ENCODE results near the gene TSC22D3.
"Not testable (repeated sequence)": the region's sequence is repeated elsewhere in the genome, so short reads cannot be mapped to it uniquely, and the experiment has no call there.

The TSC22D3 gene

GRCh38 chrX:107683124-107683895 is 92.3 kb downstream of the TSC22D3 start:
- no peak for DNase-seq (ENCODE audit: low read depth in 2 of 3, low spot score in 2 of 3)

GRCh38 chrX:107682256-107682655 is 93.3 kb downstream of the TSC22D3 start:
- DNase-seq (ENCODE audit: low read depth in 2 of 3, low spot score in 2 of 3), result no peak

DNA sequence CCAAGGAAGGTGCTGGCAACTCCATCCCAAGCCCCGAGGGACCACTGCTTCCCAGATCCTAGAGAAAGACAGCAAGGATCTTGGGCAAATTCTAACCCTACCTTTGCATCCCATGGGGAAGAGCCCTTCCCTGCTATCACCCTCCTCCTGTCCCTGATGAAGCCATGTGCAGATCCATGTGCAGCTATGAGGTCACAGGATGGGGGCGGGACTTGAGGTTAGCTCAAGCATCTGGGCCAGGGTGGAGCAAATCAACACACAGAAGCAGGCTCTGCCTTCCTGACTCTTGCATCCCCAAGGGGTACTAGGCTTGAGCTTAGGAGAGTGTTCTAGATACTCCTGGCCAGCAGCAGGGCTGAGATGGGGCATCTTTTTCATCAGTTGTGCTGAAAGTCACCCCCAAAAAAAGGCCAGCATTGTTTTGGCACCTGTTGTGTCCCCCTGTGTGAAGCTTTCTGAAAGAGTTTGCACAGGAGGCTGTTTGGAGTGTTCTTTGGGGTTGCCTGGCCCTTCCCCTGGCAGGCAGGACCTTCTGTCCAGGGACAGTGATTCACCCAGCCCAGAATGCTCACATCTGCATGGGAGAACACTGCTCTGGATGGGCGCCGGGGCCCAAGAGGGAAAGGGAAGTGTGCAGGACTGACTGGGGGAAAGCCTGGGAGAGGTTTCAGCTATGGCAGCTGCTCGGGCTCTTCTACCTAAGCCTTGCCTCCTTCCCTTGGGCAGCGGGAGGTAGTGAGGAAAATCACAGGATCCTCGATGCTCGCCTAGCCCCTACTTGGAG is 96.4 kb downstream of the TSC22D3 start:
- no peak for DNase-seq (ENCODE audit: low read depth in 2 of 3, low spot score in 2 of 3)

- DNase-seq (ENCODE audit: low read depth in 2 of 3, low spot score in 2 of 3), result no peak
Observed at GRCh38 chrX:107677909-107678308, 97.7 kb downstream of the TSC22D3 start.

DNA sequence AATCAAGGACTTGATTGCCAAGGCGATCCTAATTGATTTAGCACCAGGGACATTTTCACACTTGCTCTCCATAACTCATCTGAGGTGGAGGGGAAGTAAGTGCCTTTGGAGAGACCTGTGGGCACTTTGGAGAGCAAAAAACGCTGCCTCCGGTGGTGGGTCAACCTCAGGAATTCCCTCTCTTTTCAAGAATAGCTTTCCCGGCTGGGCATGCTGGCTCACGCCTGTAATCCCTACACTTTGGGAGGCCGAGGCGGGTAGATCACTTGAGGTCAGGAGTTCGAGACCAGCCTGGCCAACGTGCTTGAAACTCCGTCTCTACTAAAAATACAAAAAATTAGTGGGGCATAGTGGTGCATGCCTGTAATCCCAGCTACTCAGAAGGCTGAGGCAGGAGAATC is 98.1 kb downstream of the TSC22D3 start:
- no peak for DNase-seq (ENCODE audit: low read depth in 2 of 3, low spot score in 2 of 3)

DNA sequence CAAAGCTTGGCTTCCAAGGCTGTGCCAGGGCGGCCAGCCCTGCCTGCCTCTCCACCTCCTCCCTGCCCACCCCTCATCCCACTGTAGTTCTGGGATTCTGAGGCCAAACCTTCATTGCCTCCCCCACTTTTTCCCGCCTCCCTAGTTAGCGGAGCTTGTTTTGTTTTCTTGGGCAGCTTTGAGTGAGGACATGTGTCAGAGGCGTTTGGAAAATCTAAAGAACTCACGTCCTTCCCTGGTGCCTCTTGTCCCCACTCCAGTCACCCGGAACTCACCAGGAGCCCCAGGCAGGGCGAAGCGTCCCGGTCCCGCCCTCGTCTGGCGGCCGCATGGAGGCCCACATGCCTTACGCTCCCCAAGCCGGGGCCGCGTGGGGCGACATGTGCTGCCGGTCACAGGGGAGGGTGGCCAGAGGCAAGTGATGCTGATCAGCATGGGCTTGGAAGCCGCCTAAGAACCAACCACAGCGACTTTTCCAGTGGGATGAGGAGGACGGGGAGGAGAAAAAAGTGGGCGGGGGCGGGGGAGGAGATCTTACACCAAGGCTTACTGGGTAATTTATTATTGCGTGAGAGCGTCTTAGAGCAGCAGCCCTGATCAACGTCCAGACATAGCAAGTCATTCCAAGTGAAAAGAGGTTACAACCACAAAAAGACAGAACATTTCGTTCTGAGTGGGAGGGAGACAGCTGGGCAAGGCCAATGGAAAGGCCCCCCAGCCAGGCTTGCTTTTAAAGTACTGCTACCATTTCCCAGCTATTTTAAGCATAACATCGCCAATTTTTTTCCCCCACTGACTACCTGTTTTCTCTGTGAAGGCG is 98.8 kb downstream of the TSC22D3 start:
- DNase-seq (ENCODE audit: low read depth in 2 of 3, low spot score in 2 of 3), result no peak

- DNase-seq (ENCODE audit: low read depth in 2 of 3, low spot score in 2 of 3), result no peak
Observed at GRCh38 chrX:107675823-107676555, 99.6 kb downstream of the TSC22D3 start.

- no peak for DNase-seq (ENCODE audit: low read depth in 2 of 3, low spot score in 2 of 3)
Observed at GRCh38 chrX:107675365-107675654, 100.3 kb downstream of the TSC22D3 start.

DNA sequence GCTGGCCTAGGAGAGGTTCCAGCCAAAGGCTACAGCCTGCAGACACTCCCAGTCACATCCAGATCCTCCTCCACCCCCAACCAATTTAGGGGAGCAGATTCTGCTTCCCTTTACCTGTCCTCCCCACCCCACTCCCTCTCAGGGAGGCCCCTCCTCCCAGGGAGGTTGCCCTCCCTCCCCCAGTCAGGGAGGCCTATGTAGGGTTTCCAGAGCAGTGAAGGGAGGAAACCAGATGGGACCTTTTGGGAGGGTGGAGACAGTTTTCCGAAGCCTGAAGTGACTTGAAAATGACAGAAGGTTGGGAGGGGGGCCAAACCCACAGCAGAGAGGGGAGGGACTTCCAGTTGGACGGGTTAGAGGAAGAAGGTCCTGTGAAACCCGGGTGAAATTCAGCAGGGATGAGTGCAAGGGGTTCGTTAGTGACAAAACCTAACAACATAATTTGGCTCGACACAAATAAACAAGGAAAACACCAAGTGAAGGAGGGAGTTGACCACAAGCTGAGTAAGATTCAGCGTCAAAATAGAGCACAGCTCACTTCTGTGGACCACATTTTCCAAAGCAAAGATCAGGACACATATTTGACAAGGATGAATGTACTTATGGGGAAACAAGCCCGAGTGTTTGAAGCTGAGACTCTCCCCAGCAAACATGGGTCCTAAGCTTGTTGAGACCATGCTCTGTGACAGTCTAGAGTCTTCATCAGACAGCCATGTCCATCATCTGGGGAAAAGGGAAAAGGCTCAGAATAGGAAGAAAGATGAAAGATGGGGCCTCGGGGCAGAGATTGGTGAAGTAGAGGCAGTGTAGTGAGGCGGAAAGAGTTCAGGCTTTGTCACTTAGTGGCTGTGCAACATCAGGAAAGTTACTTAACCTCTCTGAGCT is 100.9 kb downstream of the TSC22D3 start:
- DNase-seq (ENCODE audit: low read depth in 2 of 3, low spot score in 2 of 3), result no peak

GRCh38 chrX:107673933-107674479 is 101.6 kb downstream of the TSC22D3 start:
- DNase-seq (ENCODE audit: low read depth in 2 of 3, low spot score in 2 of 3), result peak; percentile 41 to 87 (median 61)

GRCh38 chrX:107673431-107673830 is 102.2 kb downstream of the TSC22D3 start:
- DNase-seq (ENCODE audit: low read depth in 2 of 3, low spot score in 2 of 3), result no peak

GRCh38 chrX:107672955-107673378 is 102.6 kb downstream of the TSC22D3 start:
- peak in 1 of 3 experiments; percentile 62 for DNase-seq (ENCODE audit: low read depth in 2 of 3, low spot score in 2 of 3)

DNA sequence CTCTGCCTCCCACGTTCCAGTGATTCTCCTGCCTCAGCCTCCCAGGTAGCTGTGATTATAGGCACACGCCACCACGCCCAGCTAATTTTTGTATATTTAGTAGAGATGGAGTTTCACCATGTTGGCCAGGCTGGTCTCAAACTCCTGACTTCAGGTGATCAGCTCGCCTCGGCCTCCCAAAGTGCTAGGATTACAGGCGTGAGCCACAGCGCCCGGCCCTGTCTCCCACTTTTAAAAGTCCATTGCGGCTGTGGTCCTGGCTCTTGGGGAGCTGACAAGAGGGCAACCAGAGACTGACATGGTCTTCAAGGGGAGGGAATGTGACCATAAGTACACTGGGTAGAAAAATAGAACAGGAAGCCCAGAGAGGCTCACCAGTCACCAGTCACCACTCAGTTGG is 104.3 kb downstream of the TSC22D3 start:
- DNase-seq (ENCODE audit: low read depth in 2 of 3, low spot score in 2 of 3), result not testable (repeated sequence)

DNA sequence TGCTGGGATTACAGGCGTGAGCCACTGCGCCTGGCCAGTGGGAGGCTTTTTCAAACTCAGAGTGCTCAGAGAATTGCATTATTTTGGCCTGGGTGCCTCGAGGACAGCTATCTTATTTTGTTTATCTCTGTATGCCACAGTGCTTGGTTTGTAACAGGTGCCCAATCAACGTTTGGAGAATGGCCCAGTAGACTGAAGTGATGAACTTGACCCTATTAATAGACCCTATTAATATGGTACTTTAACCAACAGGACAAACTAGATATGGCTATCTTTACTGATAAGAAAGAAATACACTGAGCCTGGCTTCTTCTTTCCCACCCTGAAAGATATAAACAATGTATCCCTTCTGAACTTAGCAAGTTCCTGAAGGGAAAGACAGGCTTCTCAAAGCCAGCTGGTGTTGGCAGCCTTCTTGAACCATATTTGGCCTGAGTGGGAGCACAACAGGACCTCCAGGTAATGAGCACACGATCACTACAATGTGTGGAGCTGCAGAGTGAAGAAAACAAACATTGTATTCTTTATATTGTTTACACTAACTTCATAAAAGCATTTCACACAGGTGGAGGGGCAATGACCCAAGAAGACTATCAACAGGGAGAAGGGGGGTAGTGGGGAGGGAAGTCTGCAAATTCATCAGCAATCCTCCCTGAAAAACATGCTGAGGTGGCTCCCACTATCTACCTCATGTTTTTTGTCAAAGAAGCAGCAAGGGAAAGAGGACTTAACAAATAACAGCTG is 105.5 kb downstream of the TSC22D3 start:
- no peak for DNase-seq (ENCODE audit: low read depth in 2 of 3, low spot score in 2 of 3)

GRCh38 chrX:107669261-107669660 is 106.3 kb downstream of the TSC22D3 start:
- no peak for DNase-seq (ENCODE audit: low read depth in 2 of 3, low spot score in 2 of 3)

DNA sequence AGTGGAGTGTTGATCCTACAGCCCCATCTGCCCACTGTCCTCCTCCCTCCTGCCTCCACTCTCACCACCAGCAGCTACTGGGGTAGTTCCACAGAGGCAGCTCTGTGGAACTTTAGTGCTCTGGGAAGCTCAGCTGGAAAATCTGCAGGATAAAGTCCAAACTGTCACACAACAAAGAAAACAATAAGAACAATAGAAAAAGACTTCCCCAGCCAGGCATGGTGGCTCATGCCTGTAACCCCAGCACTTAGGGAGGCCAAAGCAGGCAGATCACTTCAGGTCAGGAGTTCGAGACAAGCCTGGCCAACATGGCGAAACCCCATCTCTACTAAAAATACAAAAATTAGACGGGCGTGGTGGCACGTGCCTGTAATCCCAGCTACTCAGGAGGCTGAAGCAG is 106.9 kb downstream of the TSC22D3 start:
- not testable (repeated sequence) for DNase-seq (ENCODE audit: low read depth in 2 of 3, low spot score in 2 of 3)

DNA sequence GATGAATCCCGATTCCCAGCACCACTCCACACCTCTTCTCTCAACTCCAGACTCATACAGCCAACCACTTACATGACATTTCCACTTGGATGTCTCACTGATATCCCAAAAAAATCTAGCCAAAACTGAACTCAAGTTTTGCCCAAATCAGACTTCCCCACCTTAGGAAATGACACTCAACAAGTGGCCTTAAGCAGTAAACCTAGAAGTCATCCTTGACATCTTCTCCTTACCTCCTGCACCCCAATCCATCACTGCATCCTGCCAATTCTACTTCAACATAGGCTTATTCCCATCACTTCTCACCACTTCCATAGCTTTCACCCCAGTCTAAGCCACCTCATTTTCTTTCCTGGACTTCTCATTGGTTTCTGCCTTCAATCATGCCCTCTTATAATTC is 108.2 kb downstream of the TSC22D3 start:
- no peak for DNase-seq (ENCODE audit: low read depth in 2 of 3, low spot score in 2 of 3)

- DNase-seq (ENCODE audit: low read depth in 2 of 3, low spot score in 2 of 3), result no peak
Observed at GRCh38 chrX:107666931-107667330, 108.7 kb downstream of the TSC22D3 start.
